HG02852 (cell line): ENCODE results near the gene TMEM144.

Experiments used
- ATAC-seq: cut with Tn5 transposase; IDR thresholded peaks from one replicate; pipeline ENCODE4 v1.9.1; 2021; ENCODE audit warnings: mild to moderate bottlenecking, moderate library complexity; ENCODE audit not compliant: unreplicated experiment

The TMEM144 gene

DNA sequence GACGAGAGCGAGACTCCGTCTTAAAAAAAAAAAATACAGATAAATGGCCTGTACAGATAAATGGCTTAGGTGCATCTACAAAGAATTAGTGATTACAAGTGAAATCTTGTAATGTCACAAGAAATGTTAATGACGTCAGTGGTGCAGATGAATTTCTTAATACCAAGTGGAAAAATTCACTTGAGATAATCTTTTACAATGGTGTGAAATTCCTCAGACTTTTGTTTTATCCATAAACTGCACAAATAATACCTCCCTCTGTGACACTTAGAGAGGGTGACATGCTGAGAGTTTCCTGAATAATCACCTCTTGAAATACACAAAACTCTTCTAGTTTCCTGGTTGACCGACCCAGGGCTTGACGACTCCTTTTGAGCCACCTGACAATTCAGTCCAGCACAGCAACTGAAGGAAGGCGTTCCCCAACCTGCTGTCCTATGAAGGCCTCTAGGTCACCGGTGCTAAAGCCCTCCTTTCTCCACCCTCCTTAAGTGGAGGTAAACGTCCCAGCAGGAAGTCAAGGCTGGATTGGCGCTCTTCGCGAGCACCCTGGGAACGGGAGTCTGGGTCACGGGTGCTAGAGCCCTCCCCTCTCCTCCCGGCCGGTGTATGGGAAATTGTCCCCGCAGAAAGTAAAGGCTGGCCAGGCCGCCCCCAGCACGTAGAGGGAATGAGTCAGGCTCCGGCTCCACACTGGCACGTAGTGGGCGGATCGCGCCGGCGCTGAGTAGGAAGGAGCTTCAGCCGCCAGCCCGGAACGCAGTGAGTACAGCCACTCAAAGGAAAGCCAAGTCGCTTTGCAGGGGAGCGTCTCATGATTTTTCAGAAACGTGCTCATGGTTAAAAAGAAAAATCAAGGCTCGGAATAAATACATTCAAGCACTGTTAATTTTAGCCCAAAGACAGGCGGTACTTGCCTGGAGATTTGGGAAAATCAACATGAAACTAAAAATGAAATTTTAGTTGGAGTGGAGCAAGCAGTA, at the start of gene TMEM144:
Gene TMEM144, plus strand, starts transcription at position 662 of the 983 bp plus-strand sequence. CDS start 2,182 bp downstream, outside the sequence.
- ATAC-seq = peak; percentile 85

DNA sequence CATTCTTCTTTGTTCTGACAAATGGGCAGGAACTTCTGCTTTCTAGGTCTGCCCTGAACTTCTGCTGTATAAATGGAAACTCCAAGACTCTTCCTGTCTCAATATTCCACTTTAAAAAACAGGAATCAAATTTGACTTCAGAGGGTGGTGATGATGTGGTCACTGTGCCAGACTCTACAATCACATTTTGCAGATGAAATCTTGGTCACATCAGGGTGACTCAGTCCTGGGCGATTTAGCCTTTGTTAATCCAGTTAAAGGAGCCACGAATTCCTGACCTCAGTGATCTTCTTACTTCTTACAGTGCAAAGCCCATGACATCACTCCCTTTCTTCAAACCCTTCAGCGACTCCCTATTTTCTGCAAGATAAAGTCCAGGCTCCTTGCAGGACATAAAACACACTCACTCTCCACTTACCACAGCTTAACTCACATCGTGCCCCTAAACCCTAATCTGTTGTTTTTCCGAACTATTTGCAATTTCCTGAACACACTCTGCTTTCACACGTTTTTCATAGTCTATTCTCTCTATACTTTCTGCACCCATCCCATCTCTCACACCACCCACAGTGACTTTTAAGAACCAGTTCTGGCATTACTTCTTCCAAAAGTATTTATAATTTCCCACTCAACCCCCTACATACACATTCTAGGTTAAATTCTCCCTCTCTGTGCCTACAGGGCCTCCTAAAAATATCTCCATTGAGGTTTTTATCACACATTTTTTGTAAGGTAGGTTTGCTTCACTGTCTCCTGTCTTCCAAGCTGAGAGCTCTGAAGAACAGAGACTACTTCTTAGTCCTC, 48.5 kb upstream of the TMEM144 start:
- ATAC-seq = no peak

DNA sequence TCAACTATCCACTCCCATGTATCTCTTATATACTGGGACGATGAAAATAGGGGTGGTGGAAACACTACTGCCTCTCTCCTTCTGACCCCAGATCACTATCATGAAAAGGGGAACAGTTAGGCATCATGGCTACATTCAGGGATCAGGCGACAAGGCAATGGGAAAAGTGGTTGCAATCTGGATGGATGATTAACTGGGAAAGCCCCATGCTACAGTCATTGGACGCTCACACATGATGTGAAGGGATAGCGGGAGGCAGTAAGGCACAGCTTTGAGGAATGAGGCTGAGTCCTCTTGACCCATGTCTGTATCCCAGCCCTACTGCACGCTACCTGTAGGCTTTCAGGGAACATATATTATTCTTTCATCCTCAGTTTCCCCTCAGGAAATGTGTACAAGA, 47.7 kb upstream of the TMEM144 start:
- no peak for ATAC-seq

DNA sequence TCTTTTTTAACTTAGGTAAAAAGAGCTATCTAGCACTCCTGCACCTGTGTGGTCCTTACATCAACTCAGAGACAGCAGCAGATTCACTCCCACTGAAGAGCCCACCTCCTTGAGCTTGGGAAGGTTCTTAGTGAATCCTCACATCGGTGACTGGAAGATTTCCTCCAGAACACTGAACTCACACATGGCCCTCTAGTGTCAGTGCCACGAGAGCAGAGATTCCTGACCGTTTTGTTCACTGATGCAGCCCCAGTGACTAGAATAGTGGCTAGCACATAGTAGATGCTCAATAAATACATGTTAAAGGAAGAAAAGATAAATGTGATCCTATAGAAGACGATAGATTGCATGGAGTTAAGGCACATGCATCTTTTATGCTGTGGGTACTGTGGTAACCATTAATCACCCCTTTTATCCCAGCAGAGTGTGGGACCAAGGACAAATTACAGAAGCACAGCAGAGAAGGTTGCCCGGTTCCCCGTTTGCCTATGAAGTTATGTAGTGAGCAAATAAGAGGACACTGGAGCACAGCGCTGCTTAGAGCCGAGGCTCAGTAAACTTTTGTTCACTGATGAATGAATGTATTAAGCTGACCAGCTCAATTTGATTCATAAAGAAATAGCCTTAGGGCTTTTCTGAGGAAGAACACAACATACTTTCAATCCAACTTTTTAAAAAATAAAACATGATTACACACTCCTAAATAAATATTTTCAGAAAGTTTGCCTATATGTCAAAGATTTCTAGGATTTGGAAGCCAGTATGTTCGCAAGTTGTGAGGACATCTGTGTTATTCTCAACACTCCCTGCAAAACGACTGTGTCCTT, 46.1 kb upstream of the TMEM144 start:
- no peak for ATAC-seq

DNA sequence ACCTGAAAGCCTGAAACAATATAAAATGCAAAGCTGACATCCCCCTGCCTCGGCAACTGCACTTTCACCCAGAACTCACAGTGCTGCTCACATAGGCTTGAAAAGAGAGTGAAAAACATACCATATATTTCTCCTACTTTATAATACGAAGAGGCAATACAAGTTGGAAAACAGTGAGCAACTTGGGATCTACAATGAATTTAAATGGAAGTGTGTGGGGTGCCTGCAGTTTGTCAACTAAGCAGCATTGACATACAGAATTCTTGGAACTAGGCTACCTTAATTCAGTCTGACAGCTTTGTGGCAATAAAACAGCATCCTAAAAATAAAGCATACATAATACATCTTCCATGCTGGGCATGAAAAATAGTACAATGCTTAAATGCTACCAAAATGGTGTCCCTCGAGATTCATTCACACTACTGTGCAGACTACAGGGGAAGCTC, 45.5 kb upstream of the TMEM144 start:
- ATAC-seq = no peak

DNA sequence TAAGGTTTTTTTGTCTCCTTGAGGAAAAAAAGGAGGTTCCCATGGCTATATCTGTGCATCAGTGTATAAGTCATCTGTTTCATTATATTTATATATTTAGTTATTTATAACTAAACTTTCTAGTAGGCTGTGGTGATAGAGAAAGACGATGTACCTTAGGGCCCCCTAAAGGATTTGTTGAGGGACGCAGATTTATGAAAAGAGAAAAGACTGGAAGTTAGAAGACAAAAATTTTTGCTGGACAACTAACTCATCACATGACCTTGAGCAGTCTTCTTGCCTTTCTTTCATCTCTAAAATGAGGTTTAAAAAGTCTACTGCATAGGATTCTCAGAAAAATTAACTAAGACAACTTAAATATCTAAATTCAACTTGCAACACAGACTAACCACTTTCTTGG, 43.6 kb upstream of the TMEM144 start:
- no peak for ATAC-seq

DNA sequence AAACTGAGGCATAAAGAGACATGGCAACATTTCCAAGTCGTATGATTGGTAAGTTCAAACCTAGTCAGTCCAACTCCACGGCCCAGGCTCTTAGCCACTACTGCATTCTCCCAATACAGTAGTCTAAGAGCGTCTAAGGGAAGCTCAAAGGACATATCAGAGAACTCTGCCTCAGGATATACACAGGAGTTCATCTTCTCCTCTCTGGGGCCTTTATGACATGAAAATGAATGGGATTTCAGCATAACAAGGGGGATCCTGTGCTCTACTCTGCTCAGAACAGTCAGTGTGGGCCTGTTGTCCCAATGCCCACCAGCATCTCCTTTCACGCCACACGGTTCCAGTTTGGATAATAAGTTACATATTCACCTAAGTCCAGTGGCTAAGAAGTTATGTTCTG, 41.7 kb upstream of the TMEM144 start:
- no peak for ATAC-seq

DNA sequence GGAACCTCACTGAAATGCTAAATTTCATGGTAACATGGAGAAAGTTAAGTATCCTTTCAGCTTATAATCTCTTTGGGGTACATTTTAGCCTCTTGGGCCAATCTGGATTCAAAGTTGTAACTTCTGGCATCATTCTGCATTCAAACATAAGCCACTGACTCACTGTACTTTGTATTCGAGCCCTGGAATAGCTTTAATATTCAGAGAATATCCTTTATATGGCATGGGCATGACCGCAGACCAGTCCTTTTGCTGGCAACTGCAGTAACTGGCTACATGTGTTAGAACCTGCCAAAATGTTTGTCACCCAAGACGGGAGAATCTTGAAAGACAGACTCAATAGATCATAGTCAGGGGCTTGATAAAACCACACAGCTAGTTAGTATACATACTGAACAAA, 40.8 kb upstream of the TMEM144 start:
- no peak for ATAC-seq

DNA sequence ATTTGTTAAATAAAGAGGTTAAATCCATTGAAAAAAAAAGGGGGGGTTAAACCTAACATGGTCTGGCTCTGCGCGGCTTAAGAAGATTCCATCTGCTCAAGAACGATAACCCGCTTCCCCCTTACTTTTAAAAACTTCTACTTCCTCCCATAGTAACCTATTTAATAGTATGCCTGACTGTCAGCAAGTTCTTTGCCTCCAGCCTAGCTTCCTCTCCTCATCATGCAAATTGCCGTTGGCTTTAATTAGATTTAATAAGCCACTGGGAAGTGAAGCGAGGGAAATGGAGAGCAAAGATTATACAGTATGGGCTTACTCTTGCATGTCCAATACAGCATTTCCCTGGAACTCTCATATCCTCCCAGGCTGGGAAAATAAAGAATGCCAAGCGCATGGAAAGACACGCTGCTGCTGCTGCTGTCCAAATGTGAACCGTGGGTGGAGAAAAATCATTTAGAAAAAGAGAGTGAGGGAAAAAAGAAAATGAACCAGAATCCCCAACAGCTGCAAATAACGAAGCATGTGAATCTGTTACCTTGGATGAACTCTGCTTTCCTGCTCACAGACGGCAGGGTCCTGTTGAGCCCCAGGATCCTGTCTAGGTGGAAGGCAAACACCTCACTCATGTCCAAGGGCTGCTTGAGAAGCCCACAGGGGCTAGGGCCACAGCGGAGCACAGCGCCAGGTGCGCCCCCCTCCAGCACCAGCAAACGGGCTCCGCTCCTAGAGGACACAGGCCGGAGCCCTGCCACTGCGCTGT, 40.2 kb upstream of the TMEM144 start:
- ATAC-seq = no peak

DNA sequence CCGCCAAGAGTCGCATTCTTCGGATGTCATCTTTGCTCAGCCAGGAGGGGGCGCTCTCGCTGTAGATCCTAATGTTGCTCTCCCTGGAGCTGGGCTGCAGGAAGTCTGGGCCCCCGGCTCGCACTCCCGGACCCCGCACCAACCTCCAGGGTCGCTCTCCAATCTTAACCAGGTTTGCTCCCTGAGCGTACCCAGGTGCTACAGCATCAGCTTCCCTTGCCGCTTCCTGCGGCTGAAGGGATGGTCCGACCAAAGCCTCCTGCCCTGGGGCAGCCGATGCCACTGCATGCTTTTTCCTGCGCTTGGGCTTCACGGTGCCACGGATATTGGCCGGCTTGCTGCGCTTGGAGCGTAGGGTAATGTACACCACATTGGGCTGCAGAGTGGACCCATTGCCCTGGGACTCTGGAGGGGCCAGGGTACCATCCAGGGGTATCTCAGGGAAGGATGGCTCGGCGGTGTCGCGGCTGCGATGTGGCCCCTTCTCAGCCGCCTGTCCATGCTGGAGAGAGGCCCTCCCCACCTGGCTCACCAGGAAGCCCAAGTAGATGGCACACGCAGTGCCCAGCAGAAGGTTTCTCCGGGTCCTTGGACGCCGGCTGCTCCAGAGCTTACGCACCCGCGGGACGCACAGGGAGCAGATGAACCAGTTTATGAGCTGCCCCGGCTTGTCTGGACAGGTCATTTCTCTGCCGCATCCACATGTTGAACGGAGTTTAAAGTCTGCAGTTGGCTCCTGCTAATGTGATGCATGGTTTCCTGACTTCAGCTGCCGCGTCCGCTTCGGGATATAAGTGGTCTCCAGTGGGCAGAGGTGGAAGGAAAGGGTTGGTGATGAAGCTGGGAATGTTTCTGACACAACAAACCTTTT, 39.4 kb upstream of the TMEM144 start:
- ATAC-seq = no peak

DNA sequence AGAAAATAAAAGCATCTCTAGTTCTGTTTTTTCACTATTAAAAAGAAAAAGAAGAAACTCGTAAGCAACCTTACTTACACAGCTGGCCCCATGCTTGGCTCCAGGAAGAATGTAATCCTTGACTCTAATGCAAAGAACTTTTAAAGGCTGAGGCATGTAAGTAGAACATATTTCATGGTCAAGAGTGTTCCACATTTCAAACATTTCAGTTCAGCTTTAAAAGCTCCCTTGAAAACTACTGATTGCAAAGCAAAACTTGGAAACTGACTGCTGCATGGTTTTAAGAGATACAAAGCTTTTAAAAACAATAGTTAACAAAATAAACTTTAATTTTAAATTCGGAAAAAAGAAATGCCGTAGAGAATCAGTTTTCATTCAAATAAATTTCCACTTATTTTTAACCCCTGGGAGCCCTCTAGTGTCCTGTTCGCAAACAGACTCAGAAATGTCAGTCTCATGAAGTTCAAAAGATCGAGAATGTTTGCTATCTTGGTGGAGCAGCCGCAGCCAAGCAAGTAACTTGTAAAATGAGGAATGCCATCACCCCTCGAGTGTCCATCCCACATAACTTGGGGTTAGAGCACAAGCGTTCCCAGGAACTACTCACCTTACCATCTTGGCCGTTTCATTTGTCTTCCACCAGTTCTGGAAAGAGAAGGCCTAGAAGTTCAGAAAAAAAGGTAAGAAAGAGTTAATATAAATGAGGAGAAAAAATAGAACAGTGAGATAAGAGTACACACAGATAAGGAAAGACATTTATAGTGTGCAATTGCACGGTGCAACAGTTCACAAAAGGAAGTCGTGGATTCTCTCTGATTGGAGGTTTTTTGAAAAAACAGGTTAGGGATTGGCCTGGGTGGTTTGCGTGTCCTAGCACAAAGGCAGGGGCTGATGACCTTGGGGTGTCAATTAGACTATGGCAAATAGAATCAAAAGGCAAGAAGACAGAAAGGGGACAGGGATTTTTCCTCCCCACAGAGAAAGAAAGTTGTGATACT, 37.7 kb upstream of the TMEM144 start, which contains the start of gene GASK1B:
Gene GASK1B, minus strand, starts transcription at position 765 of the 998 bp plus-strand sequence. CDS start 1,650 bp downstream, outside the sequence.
- ATAC-seq = no peak

DNA sequence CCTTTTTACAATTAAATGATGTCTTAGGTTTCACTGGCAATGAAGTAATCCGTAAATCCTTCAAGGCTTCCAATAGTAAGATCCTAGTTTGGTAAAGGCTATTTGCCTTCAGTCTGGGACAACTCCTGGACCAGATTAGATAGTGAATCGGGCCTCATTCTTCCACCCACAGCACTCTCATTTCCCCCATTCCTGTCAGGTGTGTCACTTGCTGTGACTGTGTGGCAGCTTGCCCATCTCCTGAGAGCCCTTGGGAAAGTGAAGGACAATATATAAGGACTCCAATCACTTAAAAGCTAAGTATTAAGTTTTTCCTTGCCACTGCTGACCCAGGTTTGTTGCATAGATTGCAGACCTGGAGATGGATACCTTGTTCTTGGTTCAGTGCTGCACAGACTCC, 34.2 kb upstream of the TMEM144 start:
- ATAC-seq = no peak

DNA sequence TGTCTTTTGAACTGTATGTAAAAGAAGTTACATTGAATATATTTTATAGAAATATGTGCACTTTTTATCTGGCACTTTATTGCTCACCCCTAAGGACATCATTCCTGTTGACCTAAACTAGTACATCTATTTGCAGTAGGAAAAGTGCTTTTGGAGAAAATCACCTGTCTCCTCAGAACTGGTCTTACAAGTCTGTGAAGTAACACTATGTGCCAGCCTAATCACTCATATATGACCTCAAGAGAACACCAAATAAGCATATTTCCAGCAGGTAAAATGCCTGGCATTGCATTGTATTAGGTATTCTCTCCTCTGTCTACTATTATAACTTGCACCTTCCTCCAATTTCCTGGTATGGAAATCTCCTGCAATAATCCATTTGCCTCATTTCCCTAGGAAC, 33.5 kb upstream of the TMEM144 start:
- no peak for ATAC-seq

DNA sequence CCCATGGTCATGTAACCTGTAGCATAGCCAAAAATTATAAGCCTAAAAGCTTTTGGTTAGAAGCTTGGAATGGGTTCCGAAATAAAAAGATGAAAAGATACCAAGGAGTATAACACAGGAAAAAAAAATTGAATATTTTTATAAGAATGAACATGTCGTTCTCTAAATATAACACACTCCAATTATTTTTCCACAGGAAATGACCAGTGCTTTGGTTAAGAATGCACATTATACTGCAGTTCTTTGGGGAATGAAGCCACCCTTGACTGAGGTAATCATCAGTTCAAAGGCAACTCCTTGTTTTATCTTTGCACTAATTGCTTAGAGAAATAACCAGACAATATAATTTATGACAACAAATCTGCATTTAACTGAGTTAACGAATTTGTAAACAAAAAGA, 30.8 kb upstream of the TMEM144 start:
- no peak for ATAC-seq

DNA sequence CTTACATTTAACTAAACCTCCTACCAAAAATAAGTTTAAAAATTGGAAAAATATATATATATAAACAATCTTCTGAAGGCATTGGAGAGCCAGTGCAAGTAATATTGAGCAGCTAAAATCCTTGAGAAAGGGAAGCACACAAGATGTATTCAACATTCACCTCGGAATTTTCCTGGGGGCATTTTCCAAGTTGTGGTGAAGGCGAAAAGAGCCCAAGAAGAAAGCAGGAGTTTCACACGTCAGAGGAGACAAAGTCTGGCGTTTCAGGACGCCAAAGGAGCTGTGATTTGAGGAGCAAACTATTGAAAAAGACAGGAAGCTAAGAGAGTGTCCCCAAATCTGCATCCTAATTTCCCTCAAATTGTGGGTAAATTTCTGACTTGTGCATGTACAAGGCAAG, 28.4 kb upstream of the TMEM144 start:
- ATAC-seq = no peak

DNA sequence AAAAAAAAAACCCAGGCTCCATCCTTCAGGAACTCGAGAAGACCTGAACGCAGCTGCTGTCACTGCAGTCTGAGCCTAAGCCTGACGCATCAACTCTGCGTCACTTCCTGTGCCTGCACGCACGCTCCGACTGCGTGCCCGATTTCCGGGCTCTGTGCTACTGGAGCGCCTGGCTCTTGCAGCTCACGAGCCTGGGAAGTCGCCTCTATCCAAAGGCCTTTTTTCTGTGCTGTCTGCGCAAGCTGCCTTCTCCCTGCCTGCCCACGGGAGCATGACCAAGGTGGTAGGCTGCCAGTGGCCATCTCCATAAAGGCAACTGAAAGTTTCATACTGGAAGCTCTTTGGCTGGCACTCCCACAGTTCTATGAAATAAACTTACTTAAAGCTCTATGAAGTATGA, 27.6 kb upstream of the TMEM144 start:
- no peak for ATAC-seq

DNA sequence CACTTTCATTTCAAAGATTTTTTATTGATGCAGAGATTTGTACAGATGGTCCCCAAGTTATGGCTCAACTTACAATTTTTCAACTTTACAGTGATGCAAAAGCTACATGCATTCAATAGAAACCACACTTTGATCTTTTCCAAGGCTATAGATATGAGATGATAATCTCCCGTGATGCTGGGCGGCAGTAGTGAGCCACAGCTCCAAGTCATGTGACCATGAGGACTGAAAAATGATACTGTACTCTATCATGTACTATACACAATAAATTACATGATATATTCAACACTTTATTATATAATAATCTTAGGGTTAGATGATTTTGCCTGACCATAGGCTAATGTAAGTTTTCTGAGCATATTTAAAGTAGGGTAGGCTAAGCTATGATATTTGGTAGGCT, 23.5 kb upstream of the TMEM144 start:
- no peak for ATAC-seq

DNA sequence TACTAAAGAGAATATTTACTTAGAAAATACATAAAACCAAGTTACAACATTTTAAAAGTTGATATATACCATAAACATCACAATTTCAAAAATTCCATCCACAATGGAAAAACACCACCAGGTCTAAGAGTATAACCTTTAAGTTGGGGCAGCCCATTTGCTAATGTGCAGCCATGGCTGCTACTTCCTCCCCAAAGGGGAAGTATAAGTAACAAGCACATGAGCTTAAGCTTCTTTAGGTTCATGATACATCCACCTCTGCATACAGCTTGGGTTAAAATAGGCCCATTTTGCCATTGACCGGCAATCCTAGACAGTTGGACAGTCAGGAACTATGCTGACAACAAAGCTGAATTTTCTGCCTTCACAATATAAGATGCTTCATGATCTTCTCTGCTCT, 20.9 kb upstream of the TMEM144 start:
- no peak for ATAC-seq
